ENCODE results near the gene C10orf88. TPM values are rescaled to one million over a fixed set of nuclear protein-coding genes. Genes with fewer than 3 reads are reported as not detected.

Gene C10orf88
- total RNA-seq, 1 donor from 2014 or later, result 7.4 TPM

Other genes with a start within 250 kb of the C10orf88 start
- 0.11 TPM for gene CUZD1, start 108.4 kb downstream of the C10orf88 start, total RNA-seq
- gene FAM24B, start 74.6 kb downstream of the C10orf88 start, total RNA-seq, result not detected
- not detected for gene FAM24A, start 43.6 kb downstream of the C10orf88 start, total RNA-seq
- gene PSTK, start 26.2 kb upstream of the C10orf88 start, total RNA-seq, result 2.9 TPM
- gene IKZF5, start 54.6 kb upstream of the C10orf88 start, total RNA-seq, result 9.7 TPM
- 83.6 TPM for gene ACADSB, start 54.8 kb upstream of the C10orf88 start, total RNA-seq
- gene HMX3, start 181.7 kb upstream of the C10orf88 start, total RNA-seq, result not detected
- gene HMX2, start 193.9 kb upstream of the C10orf88 start, total RNA-seq, result not detected
- 36.3 TPM for gene BUB3, start 200.2 kb upstream of the C10orf88 start, total RNA-seq